CD4-positive, alpha-beta T cell (primary cell): ENCODE data around the gene TAS2R30. TPM values are rescaled to one million over a fixed set of nuclear protein-coding genes. Genes with fewer than 3 reads are reported as not detected.

Experiments used
- ATAC-seq: fragments of 200-7000 bp; cut with Tn5 transposase; one replicate; pipeline ENCODE4 v1.10.0; 2022; ENCODE audit warnings: mild to moderate bottlenecking; ENCODE audit not compliant: poor library complexity
- CTCF ChIA-PET: fragments of 350-600 bp; sonication (Branson Sonifier 250); formaldehyde crosslinking; loops from one replicate; lab custom pipeline; 2021; ENCODE audit warnings: antibody characterized with exemption, inconsistent platforms; lab: Charles Lee
- POLR2A ChIA-PET: fragments of 350-600 bp; sonication (Branson Sonifier 250); formaldehyde crosslinking; loops from one replicate; lab custom pipeline; 2021; ENCODE audit warnings: antibody characterized with exemption, inconsistent platforms; lab: Charles Lee
- DNase-seq, 14 experiments: peaks; one replicate each; pipeline ENCODE4 v3.0.0-alpha.2; 2013 to 2020; ENCODE audit warnings: mixed read lengths in 2 of 14
- H3K27ac ChIP-seq, 2 donors: one replicate each; pipeline versions ENCODE4 v1.5.1 to v1.7.0; 2013; ENCODE audit warnings: low read length in 2 of 2, low read depth in 1 of 2, mild to moderate bottlenecking in 1 of 2
- H3K27me3 ChIP-seq, 2 experiments: 1 replicate in 1 of 2; 2 replicates in 1 of 2; pipeline versions ENCODE4 v1.6.1 to v1.7.0; 2013; ENCODE audit warnings: low read length in 2 of 2, control low read depth in 1 of 2, mild to moderate bottlenecking in 1 of 2, moderate library complexity in 1 of 2; ENCODE audit not compliant: insufficient read depth in 2 of 2, control insufficient read depth in 1 of 2
- H3K36me3 ChIP-seq: one replicate; pipeline ENCODE4 v1.6.1; 2013; ENCODE audit warnings: low read length, control low read depth; ENCODE audit not compliant: insufficient read depth
- H3K4me1 ChIP-seq: one replicate; pipeline ENCODE4 v1.6.1; 2013; ENCODE audit warnings: low read length, control low read depth; ENCODE audit not compliant: insufficient read depth
- H3K4me3 ChIP-seq: one replicate; pipeline ENCODE4 v1.5.1; 2013; ENCODE audit warnings: mild to moderate bottlenecking, low read length, moderate library complexity
- H3K9me3 ChIP-seq, 2 experiments: 1 replicate in 1 of 2; 2 replicates in 1 of 2; pipeline versions ENCODE4 v1.6.1 to v1.7.0; 2013; ENCODE audit warnings: low read length in 2 of 2, mild to moderate bottlenecking in 2 of 2, control low read depth in 1 of 2, moderate library complexity in 1 of 2; ENCODE audit not compliant: control insufficient read depth in 1 of 2, insufficient read depth in 1 of 2
- H3K27ac Mint-ChIP-seq: one replicate; pipeline ENCODE4 v1.8.0; 2020; ENCODE audit warnings: mixed read lengths
- H3K27me3 Mint-ChIP-seq: one replicate; pipeline ENCODE4 v1.8.0; 2021; ENCODE audit warnings: mixed read lengths
- H3K36me3 Mint-ChIP-seq: one replicate; pipeline ENCODE4 v1.8.0; 2021; ENCODE audit warnings: low read depth, mixed read lengths
- H3K4me1 Mint-ChIP-seq: one replicate; pipeline ENCODE4 v1.8.0; 2021; ENCODE audit warnings: low read depth, mixed read lengths
- H3K4me3 Mint-ChIP-seq: one replicate; pipeline ENCODE4 v1.8.0; 2020; ENCODE audit warnings: mild to moderate bottlenecking, mixed read lengths
- H3K9me3 Mint-ChIP-seq: one replicate; pipeline ENCODE4 v1.8.0; 2020; ENCODE audit warnings: mixed read lengths
- CTCF ChIP-seq: fragments of 200-600 bp; IDR thresholded peaks from one replicate; pipeline ENCODE4 v1.8.0; 2022; ENCODE audit warnings: antibody characterized with exemption, mild to moderate bottlenecking
- intact Hi-C, 2 experiments: fragments of 100-400 bp; cut with DNase I in 1 of 2; cut with micrococcal nuclease in 1 of 2; formaldehyde crosslinking; loops; one replicate each; pipeline versions ENCODE4 v1.15.1 to v1.9.0; 2023 to 2025; cut with DNase I, micrococcal nuclease
- total RNA-seq, 174 experiments: library from RNA in 2 of 174; stranded (reverse) in 2 of 174; gene quantifications; one replicate each; pipeline ENCODE4 v1.2.3 and lab custom pipeline; 2021 to 2026

Gene TAS2R30
- total RNA-seq, 2 experiments from 2014 or later = 4.9 to 5.6 TPM

- H3K27ac Mint-ChIP-seq = peak overlapping the region; percentile 42
- peaks cover 95% of the 10 kb centered on the region for H3K36me3 Mint-ChIP-seq
- no peak overlapping the region for H3K27ac ChIP-seq
- H3K4me3 ChIP-seq = no peak overlapping the region
- H3K9me3 Mint-ChIP-seq = peaks cover 16% of the 10 kb centered on the region
- H3K4me3 Mint-ChIP-seq = no peak overlapping the region
- H3K9me3 ChIP-seq = peaks cover 5 to 9% of the 10 kb centered on the region in 2 experiments
- intact Hi-C loops = no loop called here
- DNase-seq (peak in 1 of 14 experiments; percentile 14), ATAC-seq (no peak)
- TF ChIP-seq CTCF = no peak
- peaks cover 58% of the 10 kb centered on the region for H3K4me1 Mint-ChIP-seq
- H3K4me1 ChIP-seq = peaks cover 9% of the 10 kb centered on the region
- H3K27me3 ChIP-seq = no peaks in the 10 kb centered on the region
- no peaks in the 10 kb centered on the region for H3K27me3 Mint-ChIP-seq
- CTCF ChIA-PET = no interaction called here
- POLR2A ChIA-PET = interaction anchor here (0.9 kb wide), 1 partner anchor 62 kb away, joined by 7 read pairs; the partner anchor contains the start of gene SMIM10L1
- H3K36me3 ChIP-seq = no peaks in the 10 kb centered on the region
These were observed 25.6 kb downstream of the TAS2R30 start for GRCh38 chr12:11108862-11109261.

GRCh38 chr12:11107719-11108118 is 26.7 kb downstream of the TAS2R30 start:
- H3K27ac Mint-ChIP-seq = no peak overlapping the region

GRCh38 chr12:11106288-11106687 is 28.2 kb downstream of the TAS2R30 start:
- peaks cover 93% of the 10 kb centered on the region for H3K36me3 Mint-ChIP-seq
- TF ChIP-seq CTCF = no peak

More at GRCh38 chr12:11107719-11108118, 26.7 kb downstream of the TAS2R30 start:
- ChIA-PET POLR2A (no interaction called here), CTCF (no interaction called here)
- intact Hi-C loops = no loop called here
- no peak for TF ChIP-seq CTCF
- Mint-ChIP-seq H3K4me1 (peaks cover 47% of the 10 kb centered on the region), H3K9me3 (peaks cover 12% of the 10 kb centered on the region), H3K36me3 (peaks cover 93% of the 10 kb centered on the region), H3K4me3 (no peak overlapping the region), H3K27me3 (no peaks in the 10 kb centered on the region)
- peaks cover 5 to 9% of the 10 kb centered on the region in 2 experiments for H3K9me3 ChIP-seq
- H3K4me3 ChIP-seq = no peak overlapping the region
- no peak for DNase-seq
- H3K36me3 ChIP-seq = no peaks in the 10 kb centered on the region
- H3K27ac ChIP-seq = no peak overlapping the region
- no peak for ATAC-seq
- no peaks in the 10 kb centered on the region for H3K27me3 ChIP-seq
- H3K4me1 ChIP-seq = peaks cover 9% of the 10 kb centered on the region

More at GRCh38 chr12:11106288-11106687, 28.2 kb downstream of the TAS2R30 start:
- Histone ChIP-seq H3K9me3 (peaks cover 0 to 5% of the 10 kb centered on the region in 2 experiments), H3K27ac (no peak overlapping the region), H3K27me3 (no peaks in the 10 kb centered on the region), H3K4me3 (no peak overlapping the region), H3K36me3 (no peaks in the 10 kb centered on the region), H3K4me1 (peaks cover 9% of the 10 kb centered on the region)
- peaks cover 41% of the 10 kb centered on the region for H3K4me1 Mint-ChIP-seq
- intact Hi-C loops = no loop called here
- DNase-seq = no peak
- ATAC-seq = no peak
- H3K4me3 Mint-ChIP-seq = no peak overlapping the region
- ChIA-PET POLR2A (no interaction called here), CTCF (no interaction called here)
- no peaks in the 10 kb centered on the region for H3K27me3 Mint-ChIP-seq
- H3K27ac Mint-ChIP-seq = no peak overlapping the region
- H3K9me3 Mint-ChIP-seq = peaks cover 7% of the 10 kb centered on the region
